ENCODE measurements around the gene FBXL19. TPM values are rescaled to one million over a fixed set of nuclear protein-coding genes. Genes with fewer than 3 reads are reported as not detected.

FBXL19 gene
- total and polyA plus RNA-seq, 9 of the 15 experiments (the other 6 are each of a cell fraction or from before 2014, with no cell fraction given) = 0.13 to 48.0 (median 13.5) TPM; not detected in 1

GRCh38 chr16:30949650-30950515 is 26.5 kb downstream of the FBXL19 start (continued):
- TF ChIP-seq CHD7 (IDR thresholded peaks at IDR 0.05; ENCODE audit: low read depth, low read length) (no peak), FOXM1 (IDR thresholded peaks at IDR 0.05; ENCODE audit: low read depth) (peak; percentile 21; the same call in 1 of the 2 replicates), FOXM1 (CRISPR knock-in tag; IDR thresholded peaks at IDR 0.05; ENCODE audit: low read depth) (no peak), ETV1 (tag; conservative IDR thresholded peaks at IDR 0.05; ENCODE audit: low read depth) (peak; percentile 92), FOXJ2 (tag; IDR thresholded peaks at IDR 0.05) (no peak), JUND (IDR thresholded peaks at IDR 0.05; ENCODE audit: borderline replicate concordance, low read depth, low read length) (peak; percentile 74; the same call in 1 of the 2 replicates), JUND (tag; IDR thresholded peaks at IDR 0.05; ENCODE audit: borderline replicate concordance, low read depth, low read length) (peak; percentile 74; the same call in 2 of the 3 replicates), ZNF212 (CRISPR knock-in tag; IDR thresholded peaks at IDR 0.05) (no peak), ZNF609 (CRISPR knock-in tag; IDR thresholded peaks at IDR 0.05; ENCODE audit: borderline replicate concordance) (no peak), ZNF830 (CRISPR knock-in tag; IDR thresholded peaks at IDR 0.05) (peak; percentile 74; the same call in 1 of the 2 replicates)

All from K562 (cell line).